ENCODE data around the gene ANAPC2. TPM values are rescaled to one million over a fixed set of nuclear protein-coding genes. Genes with fewer than 3 reads are reported as not detected.

The ANAPC2 gene
- total and polyA plus RNA-seq, 9 donors = 8.0 to 61.5 (median 50.6) TPM

DNA sequence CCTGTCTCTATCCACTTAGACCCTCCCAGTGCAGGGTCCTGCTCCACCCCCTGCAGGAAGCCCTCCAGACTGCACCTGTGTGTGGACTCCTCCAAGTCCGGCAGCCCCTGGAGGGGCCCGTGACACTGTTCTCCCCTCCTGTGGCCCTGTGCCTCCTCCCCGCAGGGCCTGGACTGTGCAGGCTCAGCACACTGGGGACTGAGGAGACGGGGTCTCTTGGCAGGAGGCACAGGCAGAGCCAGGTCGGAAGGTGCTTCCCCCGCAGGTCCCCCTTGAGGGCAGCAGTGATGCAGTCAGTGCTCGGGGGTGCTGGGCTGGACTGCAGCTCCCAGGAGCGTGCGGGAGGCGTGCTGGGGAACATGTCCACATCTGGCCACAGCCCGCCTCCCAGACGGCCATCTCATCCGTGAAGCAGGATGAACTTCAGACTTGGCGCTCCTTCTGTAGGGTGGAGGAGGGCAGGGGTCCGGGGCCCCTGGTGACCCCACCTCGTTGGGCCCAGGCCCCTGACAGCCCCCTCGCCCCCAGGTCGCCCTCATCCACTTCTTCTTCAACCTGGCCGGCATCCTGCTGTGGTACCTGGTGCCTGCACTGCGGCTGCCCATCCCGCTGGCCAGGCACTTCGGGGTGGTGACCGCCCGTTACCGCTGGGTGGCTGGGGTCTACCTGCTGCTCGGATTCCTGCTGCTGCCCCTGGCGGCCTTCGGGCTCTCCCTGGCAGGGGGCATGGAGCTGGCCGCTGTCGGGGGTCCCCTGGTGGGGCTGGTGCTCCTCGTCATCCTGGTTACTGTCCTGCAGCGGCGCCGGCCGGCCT is 47.3 kb upstream of the ANAPC2 start:
- Histone ChIP-seq H3K27ac (no peak overlapping the region), H3K4me1 (ENCODE audit: insufficient read depth) (peaks cover 11% of the 10 kb centered on the region), H3K9me3 (no peaks in the 10 kb centered on the region), H3K36me3 (no peaks in the 10 kb centered on the region), H3K27me3 (peaks cover 3% of the 10 kb centered on the region), H3K4me3 (peak overlapping the region; percentile 25)
- no peak for DNase-seq
- TF ChIP-seq EP300 (IDR thresholded peaks at IDR 0.05) = no peak
- no peak for TF ChIP-seq POLR2A (IDR thresholded peaks at IDR 0.05)
- TF ChIP-seq, protein P1, sequence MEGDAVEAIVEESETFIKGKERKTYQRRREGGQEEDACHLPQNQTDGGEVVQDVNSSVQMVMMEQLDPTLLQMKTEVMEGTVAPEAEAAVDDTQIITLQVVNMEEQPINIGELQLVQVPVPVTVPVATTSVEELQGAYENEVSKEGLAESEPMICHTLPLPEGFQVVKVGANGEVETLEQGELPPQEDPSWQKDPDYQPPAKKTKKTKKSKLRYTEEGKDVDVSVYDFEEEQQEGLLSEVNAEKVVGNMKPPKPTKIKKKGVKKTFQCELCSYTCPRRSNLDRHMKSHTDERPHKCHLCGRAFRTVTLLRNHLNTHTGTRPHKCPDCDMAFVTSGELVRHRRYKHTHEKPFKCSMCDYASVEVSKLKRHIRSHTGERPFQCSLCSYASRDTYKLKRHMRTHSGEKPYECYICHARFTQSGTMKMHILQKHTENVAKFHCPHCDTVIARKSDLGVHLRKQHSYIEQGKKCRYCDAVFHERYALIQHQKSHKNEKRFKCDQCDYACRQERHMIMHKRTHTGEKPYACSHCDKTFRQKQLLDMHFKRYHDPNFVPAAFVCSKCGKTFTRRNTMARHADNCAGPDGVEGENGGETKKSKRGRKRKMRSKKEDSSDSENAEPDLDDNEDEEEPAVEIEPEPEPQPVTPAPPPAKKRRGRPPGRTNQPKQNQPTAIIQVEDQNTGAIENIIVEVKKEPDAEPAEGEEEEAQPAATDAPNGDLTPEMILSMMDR (IDR thresholded peaks at IDR 0.05) = no peak
- 40 to 55% (median 48%) methylated on average over 25 to 35 of the region's 35 CpGs for whole genome bisulfite sequencing, 3 donors
- intact Hi-C loops (cut with DNase I) = loop anchor here in 1 of 4 donors (10.0 kb wide), 1 partner anchor 121 kb away; the partner anchor contains the start of gene DPP7

DNA sequence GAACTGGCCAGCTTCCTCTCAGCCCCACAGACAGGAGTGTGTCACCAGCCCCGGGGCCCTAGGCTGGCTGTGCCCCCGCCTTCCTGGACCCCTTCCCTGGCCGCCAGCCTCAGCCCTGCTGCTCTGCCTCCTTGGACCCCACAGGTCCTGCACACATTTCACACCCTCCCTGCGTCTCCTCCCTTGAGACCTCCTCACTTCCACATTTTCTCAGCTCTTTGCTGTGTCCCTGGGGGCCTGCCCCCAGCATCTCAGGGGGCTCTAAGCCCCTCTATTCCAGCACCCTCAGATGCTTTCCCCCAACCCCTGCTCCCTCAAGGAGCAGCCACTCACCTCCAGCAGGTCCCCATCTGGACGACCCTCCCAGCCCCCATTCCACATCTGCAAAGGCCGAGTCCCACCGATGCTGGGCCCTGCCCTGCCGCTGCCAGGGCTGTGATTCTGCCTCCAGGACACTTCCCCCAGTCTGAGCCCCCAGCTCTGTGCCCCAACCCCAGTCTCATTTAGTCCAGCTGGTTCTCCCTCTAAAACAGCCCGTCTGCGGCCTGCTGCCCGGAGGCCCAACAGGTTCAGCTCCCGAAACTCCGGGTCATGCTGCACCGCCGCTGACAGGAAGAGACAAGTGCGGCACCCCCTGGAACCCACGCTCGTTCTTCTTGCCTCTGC is 46.5 kb upstream of the ANAPC2 start:
- WGBS, 3 donors = 53 to 66% (median 60%) methylated on average over 17 to 18 of the region's 18 CpGs
- Histone ChIP-seq H3K27ac (no peak overlapping the region), H3K27me3 (peaks cover 5% of the 10 kb centered on the region), H3K4me1 (ENCODE audit: insufficient read depth) (peaks cover 11% of the 10 kb centered on the region), H3K36me3 (no peaks in the 10 kb centered on the region), H3K4me3 (no peak overlapping the region), H3K9me3 (no peaks in the 10 kb centered on the region)
- intact Hi-C loops (cut with DNase I) = loop anchor here in 1 of 4 donors (10.0 kb wide), 1 partner anchor 120 kb away; the partner anchor contains the start of gene DPP7
- DNase-seq = no peak
- no peak for TF ChIP-seq POLR2A (IDR thresholded peaks at IDR 0.05)
- TF ChIP-seq, protein P1 (IDR thresholded peaks at IDR 0.05) = no peak
- TF ChIP-seq EP300 (IDR thresholded peaks at IDR 0.05) = no peak

DNA sequence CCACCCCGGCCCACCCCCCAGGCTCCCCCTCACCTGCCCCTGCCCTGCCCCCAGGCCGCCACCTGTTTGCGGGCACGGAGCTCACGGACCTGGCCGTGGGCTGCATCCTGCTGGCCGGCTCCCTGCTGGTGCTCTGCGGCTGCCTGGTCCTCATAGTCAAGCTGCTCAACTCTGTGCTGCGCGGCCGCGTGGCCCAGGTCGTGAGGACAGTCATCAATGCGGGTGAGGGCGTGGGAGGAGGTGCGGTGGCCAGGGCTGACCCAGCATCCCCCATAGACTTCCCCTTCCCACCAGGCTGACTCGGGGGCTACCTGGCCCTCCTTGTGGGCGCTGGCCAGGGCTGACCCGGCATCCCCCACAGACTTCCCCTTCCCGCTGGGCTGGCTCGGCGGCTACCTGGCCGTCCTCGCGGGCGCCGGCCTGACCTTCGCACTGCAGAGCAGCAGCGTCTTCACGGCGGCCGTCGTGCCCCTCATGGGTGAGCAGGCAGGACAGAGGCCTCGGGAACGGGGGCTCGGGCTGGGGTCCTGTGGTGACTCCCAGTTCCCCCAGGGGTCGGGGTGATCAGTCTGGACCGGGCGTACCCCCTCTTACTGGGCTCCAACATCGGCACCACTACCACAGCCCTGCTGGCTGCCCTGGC is 45.8 kb upstream of the ANAPC2 start:
- no peaks in the 10 kb centered on the region for H3K36me3 ChIP-seq
- H3K9me3 ChIP-seq = no peaks in the 10 kb centered on the region
- peaks cover 5% of the 10 kb centered on the region for H3K27me3 ChIP-seq
- DNase-seq = no peak
- intact Hi-C loops (cut with DNase I) = loop anchor here in 1 of 4 donors (10.0 kb wide), 1 partner anchor 119 kb away; the partner anchor contains the start of gene DPP7
- no peak overlapping the region for H3K4me3 ChIP-seq
- TF ChIP-seq POLR2A (IDR thresholded peaks at IDR 0.05) = no peak
- TF ChIP-seq EP300 (IDR thresholded peaks at IDR 0.05) = no peak
- TF ChIP-seq, protein P1 (IDR thresholded peaks at IDR 0.05) = no peak
- no peak overlapping the region for H3K27ac ChIP-seq
- H3K4me1 ChIP-seq (ENCODE audit: insufficient read depth) = peaks cover 11% of the 10 kb centered on the region
- 21 to 31% (median 30%) methylated on average over 21 to 40 of the region's 40 CpGs for whole genome bisulfite sequencing, 3 donors

Measured in ovary (tissue), 9 donors.